Coronary artery (tissue), 2 donors: ENCODE data around the gene EWSR1.

Experiments
- DNase-seq: peaks from one replicate; pipeline ENCODE4 v3.0.0-alpha.2; 2017; ENCODE audit warnings: low spot score
- H3K27ac ChIP-seq, 2 donors: fragments of 200-600 bp; sonication (generic); one replicate each; pipeline ENCODE4 v1.5.1; 2016 to 2019
- H3K4me3 ChIP-seq: fragments of 200-600 bp; sonication (generic); 2 replicates; pipeline ENCODE4 v1.5.1; 2016; ENCODE audit warnings: mild to moderate bottlenecking, moderate library complexity
- CTCF ChIP-seq: fragments of 200-600 bp; sonication (generic); IDR thresholded peaks from one replicate; pipeline ENCODE4 v1.5.1; 2019; ENCODE audit warnings: antibody characterized with exemption

EWSR1 gene

GRCh38 chr22:29259253-29259899 lies 8.7 kb upstream of the EWSR1 start:
- Histone ChIP-seq H3K4me3 (no peak overlapping the region), H3K27ac (no peak overlapping the region)
- DNase-seq, result no peak
- no peak for TF ChIP-seq CTCF

- no peak for DNase-seq
- no peak for TF ChIP-seq CTCF
- H3K27ac ChIP-seq, result no peak overlapping the region
- no peak overlapping the region for H3K4me3 ChIP-seq
Observed at GRCh38 chr22:29260031-29260560, 8.0 kb upstream of the EWSR1 start.

GRCh38 chr22:29260601-29261315 lies 7.3 kb upstream of the EWSR1 start:
- H3K4me3 ChIP-seq, result no peak overlapping the region
- H3K27ac ChIP-seq, result no peak overlapping the region
- no peak for TF ChIP-seq CTCF
- no peak for DNase-seq

GRCh38 chr22:29263791-29264276 lies 4.2 kb upstream of the EWSR1 start:
- Histone ChIP-seq H3K4me3 (no peak overlapping the region), H3K27ac (no peak overlapping the region)
- DNase-seq, result no peak
- no peak for TF ChIP-seq CTCF

GRCh38 chr22:29265305-29265704 lies 2.8 kb upstream of the EWSR1 start:
- TF ChIP-seq CTCF, result no peak
- Histone ChIP-seq H3K4me3 (no peak overlapping the region), H3K27ac (no peak overlapping the region)
- DNase-seq, result no peak

GRCh38 chr22:29265929-29266328 lies 2.1 kb upstream of the EWSR1 start:
- TF ChIP-seq CTCF, result no peak
- Histone ChIP-seq H3K27ac (no peak overlapping the region), H3K4me3 (no peak overlapping the region)
- no peak for DNase-seq
